HepG2 (cell line): Measurements from ENCODE around the gene HES7. TPM values are rescaled to one million over a fixed set of nuclear protein-coding genes. Genes with fewer than 3 reads are reported as not detected.
A peak's percentile ranks its signal among the peaks of the same experiment; 100 is the strongest.

Experiments used
- CCDC6 ChIP-seq: sonication (generic); formaldehyde crosslinking; IDR thresholded peaks from 2 replicates; pipeline ENCODE4 v1.8.1; 2022; ENCODE audit warnings: mild to moderate bottlenecking, missing genetic modification reagents, moderate library complexity
- CHD4 ChIP-seq: fragments of 200-600 bp; sonication (generic); IDR thresholded peaks from 2 replicates; pipeline ENCODE4 v1.7.0; 2017; ENCODE audit warnings: mild to moderate bottlenecking, low read length, borderline replicate concordance
- FOXA1 ChIP-seq, 2 experiments: fragments of 450-650 bp in 1 of 2; sonication (generic) in 1 of 2; formaldehyde crosslinking in 1 of 2; IDR thresholded peaks; 2 replicates each; pipeline versions ENCODE4 v1.4.0 to v1.6.1; 2016 to 2020; ENCODE audit warnings: missing genetic modification reagents in 1 of 2
- HNRNPUL1 ChIP-seq: fragments of 200-400 bp; formaldehyde crosslinking; IDR thresholded peaks from 2 replicates; pipeline ENCODE4 v1.6.1; 2017; ENCODE audit warnings: low read depth, mild to moderate bottlenecking, low read length, moderate library complexity
- IRX3 ChIP-seq: sonication (generic); formaldehyde crosslinking; IDR thresholded peaks from 2 replicates; pipeline ENCODE4 v1.8.1; 2023; ENCODE audit warnings: mild to moderate bottlenecking, low read depth, missing genetic modification reagents, borderline replicate concordance
- KDM5A ChIP-seq: fragments of 200-600 bp; sonication (generic); IDR thresholded peaks from 2 replicates; pipeline ENCODE4 v1.7.0; 2018; ENCODE audit warnings: antibody characterized with exemption, mild to moderate bottlenecking, low read length, borderline replicate concordance
- KLF16 ChIP-seq, 2 experiments: sonication (generic) in 1 of 2; formaldehyde crosslinking in 1 of 2; IDR thresholded peaks; 2 replicates each; pipeline versions ENCODE4 v1.6.1 to v1.8.0; 2016 to 2023; ENCODE audit warnings: missing genetic modification reagents in 2 of 2, missing compliant biosample characterization in 1 of 2
- MXD4 ChIP-seq: IDR thresholded peaks from 2 replicates; pipeline ENCODE4 v1.6.1; 2016; ENCODE audit warnings: mild to moderate bottlenecking, missing biosample characterization, missing genetic modification reagents
- PRMT3 ChIP-seq: sonication (generic); formaldehyde crosslinking; IDR thresholded peaks from 2 replicates; pipeline ENCODE4 v1.8.1; 2022; ENCODE audit warnings: low read depth, mild to moderate bottlenecking, moderate library complexity, missing genetic modification reagents, borderline replicate concordance
- RELA ChIP-seq: sonication (generic); formaldehyde crosslinking; IDR thresholded peaks from 2 replicates; pipeline ENCODE4 v1.4.0; 2020; ENCODE audit warnings: missing genetic modification reagents
- RFX5 ChIP-seq: IDR thresholded peaks from 2 replicates; pipeline ENCODE4 v1.6.1; 2011; ENCODE audit warnings: low read depth, low read length, improper control_type of control experiment
- RFXANK ChIP-seq: IDR thresholded peaks from 2 replicates; pipeline ENCODE4 v1.6.1; 2016
- SAP130 ChIP-seq: IDR thresholded peaks from 2 replicates; pipeline ENCODE4 v1.6.1; 2016; ENCODE audit warnings: low read depth
- SIN3B ChIP-seq: fragments of 150-350 bp; IDR thresholded peaks from 2 replicates; pipeline ENCODE4 v1.6.1; 2014; ENCODE audit warnings: low read length
- SNRNP70 ChIP-seq: fragments of 200-400 bp; formaldehyde crosslinking; IDR thresholded peaks from 2 replicates; pipeline ENCODE4 v1.6.1; 2017; ENCODE audit warnings: mild to moderate bottlenecking, low read depth, low read length, moderate library complexity
- SP1 ChIP-seq, 2 experiments: fragments of 450-650 bp in 1 of 2; sonication (generic) in 1 of 2; formaldehyde crosslinking in 1 of 2; IDR thresholded peaks; 2 replicates each; pipeline versions ENCODE4 v1.4.0 to v1.6.1; 2016 to 2020; ENCODE audit warnings: missing genetic modification reagents in 1 of 2
- STAG1 ChIP-seq: sonication (generic); formaldehyde crosslinking; IDR thresholded peaks from 2 replicates; pipeline ENCODE4 v1.4.0; 2020; ENCODE audit warnings: missing genetic modification reagents
- ZNF124 ChIP-seq: sonication (generic); formaldehyde crosslinking; IDR thresholded peaks from 2 replicates; pipeline ENCODE4 v1.4.0; 2020; ENCODE audit warnings: missing genetic modification reagents
- ZNF256 ChIP-seq: sonication (generic); formaldehyde crosslinking; conservative IDR thresholded peaks from 2 replicates; pipeline ENCODE4 v1.4.0; 2020; ENCODE audit warnings: missing genetic modification reagents
- ZNF546 ChIP-seq: sonication (generic); formaldehyde crosslinking; conservative IDR thresholded peaks from 2 replicates; pipeline ENCODE4 v1.8.1; 2023; ENCODE audit warnings: mild to moderate bottlenecking, missing genetic modification reagents
- ZNF768 ChIP-seq: sonication (generic); formaldehyde crosslinking; IDR thresholded peaks from 2 replicates; pipeline ENCODE4 v1.4.0; 2020; ENCODE audit warnings: missing genetic modification reagents
- ZNF775 ChIP-seq: sonication (generic); formaldehyde crosslinking; IDR thresholded peaks from 2 replicates; pipeline ENCODE4 v1.4.0; 2020; ENCODE audit warnings: missing genetic modification reagents, mild to moderate bottlenecking, moderate library complexity, borderline replicate concordance
- ZNF83 ChIP-seq: sonication (generic); formaldehyde crosslinking; IDR thresholded peaks from 2 replicates; pipeline ENCODE4 v1.4.0; 2020; ENCODE audit warnings: missing genetic modification reagents, mild to moderate bottlenecking, borderline replicate concordance
- polyA plus RNA-seq, 8 experiments: library from polyadenylated mRNA; depleted of rRNA in 3 of 8; stranded (reverse) in 7 of 8; unstranded in 1 of 8; fragments of >200 nt; fragmentation: Illumina TruSeq in 4 of 8; extraction: Trizol in 4 of 8; gene quantifications; 2 replicates each; pipeline versions ENCODE4 v1.2.1 to v1.2.3, GENCODE V29; 2011 to 2016; ENCODE audit warnings: low read depth in 4 of 8, missing spikeins in 1 of 8, mixed read lengths in 1 of 8; ENCODE audit not compliant: insufficient read depth in 1 of 8
- total RNA-seq, 5 experiments: library from RNA; depleted of rRNA; stranded (reverse); fragments of >200 nt; fragmentation: Illumina TruSeq; extraction: Trizol; gene quantifications; 2 replicates each; pipeline ENCODE4 v1.2.3, GENCODE V29; 2016; ENCODE audit warnings: low read depth in 1 of 5
- TF ChIP-seq, protein P1 (sequence below): sonication (generic); formaldehyde crosslinking; IDR thresholded peaks from 2 replicates; pipeline ENCODE4 v1.4.0; 2020; ENCODE audit warnings: mild to moderate bottlenecking, missing genetic modification reagents
- TF ChIP-seq, protein P2 (sequence below): IDR thresholded peaks from 2 replicates; pipeline ENCODE4 v1.6.1; 2012; ENCODE audit warnings: low read depth, low read length, improper control_type of control experiment

HES7 gene
- total and polyA plus RNA-seq, 2 of the 13 experiments (the other 11 are each of a cell fraction or from before 2014, with no cell fraction given) = not detected

DNA sequence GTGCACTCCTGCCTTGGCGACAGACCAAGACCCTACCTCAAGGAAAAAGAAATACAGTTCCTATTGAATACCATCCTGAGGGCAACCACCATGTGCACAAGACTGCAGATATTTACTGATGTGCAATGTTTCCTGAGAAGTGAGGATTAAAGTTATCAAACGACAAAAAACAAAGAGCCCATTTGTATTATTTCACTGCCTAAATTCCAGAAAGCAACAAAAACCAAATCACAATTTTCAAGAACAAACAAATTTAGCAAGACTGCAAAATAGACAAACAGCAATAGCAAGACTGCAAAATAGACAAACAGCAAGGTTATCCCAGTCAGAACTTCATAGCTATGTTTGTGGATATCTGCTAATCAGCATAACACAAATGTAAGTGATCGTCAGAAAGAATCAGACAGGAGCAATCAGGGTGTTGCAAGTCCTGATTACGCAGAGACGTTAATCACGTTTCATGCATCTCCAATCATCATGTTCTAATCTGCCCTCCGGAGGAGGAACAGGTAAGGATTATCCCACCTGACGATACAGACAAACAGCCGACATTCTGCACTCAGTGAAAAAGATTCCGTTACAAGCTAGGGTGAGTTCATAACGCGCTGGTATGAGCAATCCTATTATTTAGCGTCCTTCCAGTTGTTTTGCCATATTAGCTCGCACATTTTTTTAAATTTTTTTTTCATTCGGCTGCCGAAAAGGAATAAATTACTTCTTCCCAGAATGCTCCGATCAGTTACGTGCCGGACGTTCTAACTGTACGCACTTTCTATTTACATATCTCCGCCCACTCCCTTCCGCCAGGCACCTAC is 49.4 kb upstream of the HES7 start (continued):
- TF ChIP-seq, protein P1, sequence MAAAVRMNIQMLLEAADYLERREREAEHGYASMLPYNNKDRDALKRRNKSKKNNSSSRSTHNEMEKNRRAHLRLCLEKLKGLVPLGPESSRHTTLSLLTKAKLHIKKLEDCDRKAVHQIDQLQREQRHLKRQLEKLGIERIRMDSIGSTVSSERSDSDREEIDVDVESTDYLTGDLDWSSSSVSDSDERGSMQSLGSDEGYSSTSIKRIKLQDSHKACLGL (CRISPR knock-in tag) = no peak
- TF ChIP-seq ZNF256 (CRISPR knock-in tag) = peak; percentile 92; the same call in 1 of the 2 replicates
- TF ChIP-seq RFXANK (CRISPR knock-in tag) = peak; percentile 93
- peak; percentile 75 to 100; a peak in 3 of 4 replicates for TF ChIP-seq KLF16 (CRISPR knock-in tag; IDR thresholded peaks at IDR 0.05)
- TF ChIP-seq ZNF768 (CRISPR knock-in tag) = peak; percentile 26; the same call in 1 of the 2 replicates
- no peak for TF ChIP-seq SP1 (IDR thresholded peaks at IDR 0.05)
- peak; percentile 87 for TF ChIP-seq SP1 (CRISPR knock-in tag; IDR thresholded peaks at IDR 0.05)
- TF ChIP-seq HNRNPUL1 = no peak
- TF ChIP-seq ZNF546 (CRISPR knock-in tag) = peak; percentile 30; the same call in 1 of the 2 replicates
- no peak for TF ChIP-seq FOXA1 (IDR thresholded peaks at IDR 0.05)
- peak; percentile 52 for TF ChIP-seq FOXA1 (CRISPR knock-in tag; IDR thresholded peaks at IDR 0.05)
- no peak for TF ChIP-seq CHD4
- TF ChIP-seq KDM5A = no peak
- TF ChIP-seq CCDC6 (CRISPR knock-in tag) = peak; percentile 91
- no peak for TF ChIP-seq ZNF83 (CRISPR knock-in tag)
- TF ChIP-seq MXD4 (CRISPR knock-in tag) = peak; percentile 94
- TF ChIP-seq, protein P2, sequence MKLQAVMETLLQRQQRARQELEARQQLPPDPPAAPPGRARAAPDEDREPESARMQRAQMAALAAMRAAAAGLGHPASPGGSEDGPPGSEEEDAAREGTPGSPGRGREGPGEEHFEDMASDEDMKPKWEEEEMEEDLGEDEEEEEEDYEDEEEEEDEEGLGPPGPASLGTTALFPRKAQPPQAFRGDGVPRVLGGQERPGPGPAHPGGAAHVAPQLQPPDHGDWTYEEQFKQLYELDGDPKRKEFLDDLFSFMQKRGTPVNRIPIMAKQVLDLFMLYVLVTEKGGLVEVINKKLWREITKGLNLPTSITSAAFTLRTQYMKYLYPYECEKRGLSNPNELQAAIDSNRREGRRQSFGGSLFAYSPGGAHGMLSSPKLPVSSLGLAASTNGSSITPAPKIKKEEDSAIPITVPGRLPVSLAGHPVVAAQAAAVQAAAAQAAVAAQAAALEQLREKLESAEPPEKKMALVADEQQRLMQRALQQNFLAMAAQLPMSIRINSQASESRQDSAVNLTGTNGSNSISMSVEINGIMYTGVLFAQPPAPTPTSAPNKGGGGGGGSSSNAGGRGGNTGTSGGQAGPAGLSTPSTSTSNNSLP = peak; percentile 98
- no peak for TF ChIP-seq SIN3B
- TF ChIP-seq ZNF124 (CRISPR knock-in tag) = peak; percentile 92; the same call in 1 of the 2 replicates
- TF ChIP-seq STAG1 (CRISPR knock-in tag) = peak; percentile 21; the same call in 1 of the 2 replicates
- TF ChIP-seq SAP130 (CRISPR knock-in tag) = peak; percentile 92
- TF ChIP-seq RFX5 = no peak
- TF ChIP-seq PRMT3 (CRISPR knock-in tag) = peak; percentile 90; the same call in 1 of the 2 replicates
- TF ChIP-seq ZNF775 (CRISPR knock-in tag) = no peak; the same call in 1 of the 2 replicates
- TF ChIP-seq RELA = peak; percentile 40
- TF ChIP-seq IRX3 (CRISPR knock-in tag) = 0 out of 2 replicates have a peak, but pooled peaks have one; percentile 77
- TF ChIP-seq SNRNP70 = no peak
